ENCODE measurements around the gene IGFBP5. TPM values are rescaled to one million over a fixed set of nuclear protein-coding genes. Genes with fewer than 3 reads are reported as not detected.

The IGFBP5 gene
- total and polyA plus RNA-seq, 7 donors, result 44.9 to 451 (median 216) TPM

DNA sequence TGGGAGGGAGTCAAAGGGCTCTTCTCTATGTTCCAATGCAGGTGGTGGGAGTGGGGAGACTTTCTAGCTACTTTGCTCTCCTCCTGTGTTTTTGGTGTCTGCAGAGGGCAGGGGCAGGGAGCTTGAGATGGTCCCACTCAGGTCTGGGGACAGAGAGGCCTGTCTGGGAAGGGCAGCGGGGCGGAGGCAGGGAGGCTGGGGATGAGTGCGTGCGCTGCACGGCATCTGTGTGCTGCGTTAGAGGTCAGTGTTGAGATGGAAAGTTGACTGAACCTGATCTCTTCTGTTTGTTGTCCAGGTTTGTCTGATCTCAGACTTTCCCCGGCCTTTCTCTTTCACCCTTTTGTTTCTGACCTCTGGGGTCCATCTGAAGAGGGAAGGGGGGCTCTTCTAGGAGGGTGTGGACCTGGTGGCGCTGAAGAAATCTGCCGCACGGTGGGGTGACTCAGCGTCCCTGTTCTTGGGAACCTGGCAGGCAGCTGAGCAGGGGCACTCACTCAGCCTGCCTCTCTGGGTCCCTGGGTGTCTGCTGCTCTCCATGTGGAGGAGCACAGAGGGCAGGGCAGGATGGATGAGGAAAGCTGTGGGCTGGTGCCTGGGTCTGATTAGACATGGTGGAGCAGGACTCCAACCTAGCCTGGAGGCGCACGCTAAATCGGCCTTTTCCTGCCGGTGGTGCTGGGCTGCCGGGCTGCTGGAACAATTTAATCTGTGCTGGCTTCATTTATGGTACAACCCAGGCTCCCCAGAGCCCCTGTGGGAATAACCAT lies 38.1 kb downstream of the IGFBP5 start:
- no peak overlapping the region for H3K27ac ChIP-seq
- intact Hi-C loops (cut with DNase I), result no loop called here
- DNase-seq (no peak), ATAC-seq (no peak)
- no peak for TF ChIP-seq CTCF (IDR thresholded peaks at IDR 0.05)
- H3K36me3 ChIP-seq (ENCODE audit: insufficient read depth in 1 of 2, low read depth in 1 of 2), result no peaks in the 10 kb centered on the region
- no peaks in the 10 kb centered on the region for H3K4me1 ChIP-seq
- H3K4me3 ChIP-seq, result no peak overlapping the region
- no peaks in the 10 kb centered on the region for H3K9me3 ChIP-seq
- no peaks in the 10 kb centered on the region for H3K27me3 ChIP-seq (ENCODE audit: insufficient read depth in 3 of 3, low read length in 2 of 3)
- 70 to 83% (median 75%) methylated on average over 16 of the region's 16 CpGs for WGBS, 3 donors

GRCh38 chr2:216654528-216655052 lies 40.8 kb downstream of the IGFBP5 start:
- intact Hi-C loops (cut with DNase I), result no loop called here
- no peak for TF ChIP-seq CTCF (IDR thresholded peaks at IDR 0.05)
- no peak overlapping the region for H3K4me3 ChIP-seq
- H3K4me1 ChIP-seq, result no peaks in the 10 kb centered on the region
- H3K36me3 ChIP-seq (ENCODE audit: insufficient read depth in 1 of 2, low read depth in 1 of 2), result no peaks in the 10 kb centered on the region
- no peaks in the 10 kb centered on the region for H3K27me3 ChIP-seq (ENCODE audit: insufficient read depth in 3 of 3, low read length in 2 of 3)
- H3K9me3 ChIP-seq, result no peaks in the 10 kb centered on the region
- WGBS, 3 donors, result 74 to 77% (median 75%) methylated on average over 2 of the region's 2 CpGs
- H3K27ac ChIP-seq, result no peak overlapping the region
- no peak for ATAC-seq
- no peak for DNase-seq

DNA sequence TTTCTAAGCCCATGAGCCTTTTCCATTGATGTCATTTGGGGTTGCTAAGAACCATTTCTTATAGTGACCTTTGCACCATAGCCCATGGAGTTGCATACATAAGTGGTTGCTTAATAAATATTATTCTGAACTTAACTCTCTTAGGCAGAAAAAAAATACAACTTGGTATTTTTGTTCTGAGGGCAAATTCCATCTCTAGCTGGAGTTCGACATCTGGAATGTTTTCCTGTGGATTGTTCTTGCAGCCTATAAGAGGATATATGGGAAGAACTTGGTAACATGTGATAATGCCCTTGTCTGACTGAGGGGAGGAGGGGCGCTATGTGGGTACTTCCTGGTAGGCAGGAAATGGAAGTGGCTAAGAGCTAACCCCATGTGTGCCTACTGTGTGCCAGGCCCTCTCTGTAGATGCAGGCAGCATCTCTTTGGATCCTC lies 41.4 kb downstream of the IGFBP5 start:
- no peak for ATAC-seq
- no peak for DNase-seq
- H3K4me1 ChIP-seq, result no peaks in the 10 kb centered on the region
- no peak overlapping the region for H3K4me3 ChIP-seq
- intact Hi-C loops (cut with DNase I), result no loop called here
- H3K9me3 ChIP-seq, result no peaks in the 10 kb centered on the region
- no peak for TF ChIP-seq CTCF (IDR thresholded peaks at IDR 0.05)
- no peak overlapping the region for H3K27ac ChIP-seq
- H3K27me3 ChIP-seq (ENCODE audit: insufficient read depth in 3 of 3, low read length in 2 of 3), result no peaks in the 10 kb centered on the region
- H3K36me3 ChIP-seq (ENCODE audit: insufficient read depth in 1 of 2, low read depth in 1 of 2), result no peaks in the 10 kb centered on the region
- WGBS, 3 donors, result 73 to 89% (median 85%) methylated on average over 2 of the region's 2 CpGs

GRCh38 chr2:216653093-216653799 lies 42.1 kb downstream of the IGFBP5 start:
- H3K4me1 ChIP-seq, result no peaks in the 10 kb centered on the region
- no peak for ATAC-seq
- no peak overlapping the region for H3K27ac ChIP-seq
- TF ChIP-seq CTCF (IDR thresholded peaks at IDR 0.05), result no peak
- no peak overlapping the region for H3K4me3 ChIP-seq
- H3K9me3 ChIP-seq, result no peaks in the 10 kb centered on the region
- no peaks in the 10 kb centered on the region for H3K27me3 ChIP-seq (ENCODE audit: insufficient read depth in 3 of 3, low read length in 2 of 3)
- intact Hi-C loops (cut with DNase I), result no loop called here
- DNase-seq, result no peak
- WGBS, 3 donors, result 91 to 96% (median 91%) methylated on average over 4 of the region's 4 CpGs
- no peaks in the 10 kb centered on the region for H3K36me3 ChIP-seq (ENCODE audit: insufficient read depth in 1 of 2, low read depth in 1 of 2)

Measured in psoas muscle (tissue), 8 donors.